Esophagus muscularis mucosa (tissue), 4 donors: ENCODE data around the gene USF3.

Source experiments
- CTCF ChIP-seq, 3 experiments: fragments of 200-600 bp in 2 of 3; fragments of 450-650 bp in 1 of 3; sonication (generic) in 2 of 3; IDR thresholded peaks; one replicate each; pipeline ENCODE4 v1.5.1; 2017 to 2019; ENCODE audit warnings: antibody characterized with exemption in 3 of 3, mild to moderate bottlenecking in 2 of 3, moderate library complexity in 1 of 3
- EP300 ChIP-seq: sonication (generic); formaldehyde crosslinking; IDR thresholded peaks from one replicate; pipeline ENCODE4 v1.6.1; 2017; ENCODE audit warnings: antibody characterized with exemption
- POLR2A ChIP-seq: fragments of 450-650 bp; IDR thresholded peaks from one replicate; pipeline ENCODE4 v1.6.1; 2017; ENCODE audit warnings: antibody characterized with exemption, moderate library complexity, mild to moderate bottlenecking, low read depth

- no peak for TF ChIP-seq POLR2A
- TF ChIP-seq CTCF (IDR thresholded peaks at IDR 0.05): no peak
- TF ChIP-seq EP300: no peak
Observed at GRCh38 chr3:113668015-113668414, 28.4 kb downstream of the USF3 start.
